HS-5 (cell line): Measurements from ENCODE around the gene CLDN7.

Source experiments
- DNase-seq: peaks from one replicate; pipeline ENCODE4 v3.0.0-alpha.2; 2012; ENCODE audit warnings: low read depth

The CLDN7 gene

GRCh38 chr17:7237266-7237760, 25.0 kb downstream of the CLDN7 start:
- no peak for DNase-seq

GRCh38 chr17:7236808-7237207, 25.5 kb downstream of the CLDN7 start:
- no peak for DNase-seq

GRCh38 chr17:7235693-7236665, 26.3 kb downstream of the CLDN7 start:
- DNase-seq: no peak

- no peak for DNase-seq
Measured at GRCh38 chr17:7234083-7234951, 28.0 kb downstream of the CLDN7 start, which contains the start of gene DVL2. Gene DVL2, minus strand, starts transcription at chr17:7234517. Its CDS starts 255 bp downstream, at chr17:7234262.

GRCh38 chr17:7233701-7234082, 28.6 kb downstream of the CLDN7 start:
- no peak for DNase-seq

GRCh38 chr17:7232114-7232513, 30.2 kb downstream of the CLDN7 start:
- DNase-seq: no peak

- no peak for DNase-seq
Measured at GRCh38 chr17:7229504-7229903, 32.8 kb downstream of the CLDN7 start.

- DNase-seq: no peak
Measured at GRCh38 chr17:7228920-7229319, 33.4 kb downstream of the CLDN7 start.

- no peak for DNase-seq
Measured at GRCh38 chr17:7226721-7227710, 35.3 kb downstream of the CLDN7 start.

- no peak for DNase-seq
Measured at GRCh38 chr17:7225711-7226331, 36.5 kb downstream of the CLDN7 start.

- no peak for DNase-seq
Measured at GRCh38 chr17:7224661-7225111, 37.6 kb downstream of the CLDN7 start.

GRCh38 chr17:7224110-7224509, 38.2 kb downstream of the CLDN7 start:
- DNase-seq: no peak

- no peak for DNase-seq
Measured at GRCh38 chr17:7223375-7223774, 38.9 kb downstream of the CLDN7 start.

GRCh38 chr17:7222972-7223292, 39.3 kb downstream of the CLDN7 start:
- DNase-seq: no peak

- DNase-seq: no peak
Measured at GRCh38 chr17:7222093-7222971, 39.9 kb downstream of the CLDN7 start.

- DNase-seq: no peak
Measured at GRCh38 chr17:7221278-7222092, 40.8 kb downstream of the CLDN7 start.

GRCh38 chr17:7220593-7221277, 41.5 kb downstream of the CLDN7 start:
- no peak for DNase-seq

GRCh38 chr17:7219812-7220592, 42.3 kb downstream of the CLDN7 start, which contains the start of the genes ACADVL and DLG4:
Gene ACADVL, plus strand, starts transcription at chr17:7219938. Its CDS starts 47 bp downstream, at chr17:7219985.
Gene DLG4, minus strand, starts transcription at chr17:7219836.
- DNase-seq: no peak
